PC-9 (cell line): Measurements from ENCODE around the gene PCID2. TPM values are rescaled to one million over a fixed set of nuclear protein-coding genes. Genes with fewer than 3 reads are reported as not detected.

Source experiments
- BruUV-seq: library from RNA; stranded (reverse); fragments of 400-500 nt; replicated peaks from 2 replicates; lab custom pipeline; 2021; lab: Mats Ljungman, UMichigan
- CTCF ChIA-PET: fragments of 300-600 bp; sonication (Branson Sonifier 250); formaldehyde crosslinking; loops from one replicate; lab custom pipeline; 2022; ENCODE audit warnings: antibody characterized with exemption; lab: Charles Lee
- POLR2A ChIA-PET: fragments of 300-600 bp; sonication (Branson Sonifier 250); formaldehyde crosslinking; loops from one replicate; lab custom pipeline; 2022; ENCODE audit warnings: antibody characterized with exemption; ENCODE audit not compliant: unreplicated experiment; lab: Charles Lee
- DNase-seq, 2 experiments: peaks; one replicate each; pipeline versions ENCODE4 v3.0.0 to v3.0.0-alpha.2; 2015 to 2022; ENCODE audit warnings: mixed read lengths in 1 of 2
- H2AFZ ChIP-seq: fragments of 200-600 bp; sonication (generic); 2 replicates; pipeline ENCODE4 v1.8.1; 2017; ENCODE audit warnings: antibody characterized with exemption
- H3F3A ChIP-seq: fragments of 200-600 bp; sonication (generic); 2 replicates; pipeline ENCODE4 v1.8.1; 2017; ENCODE audit warnings: antibody characterized with exemption, mild to moderate bottlenecking, low read depth; ENCODE audit not compliant: insufficient read depth
- H3K27ac ChIP-seq: fragments of 200-600 bp; sonication (generic); 2 replicates; pipeline ENCODE4 v1.6.1; 2016; ENCODE audit warnings: mixed run types
- H3K27me3 ChIP-seq: fragments of 200-600 bp; sonication (generic); 2 replicates; pipeline ENCODE4 v1.6.1; 2016; ENCODE audit warnings: low read depth, mixed run types; ENCODE audit not compliant: insufficient read depth
- H3K36me3 ChIP-seq: fragments of 200-600 bp; sonication (generic); 2 replicates; pipeline ENCODE4 v1.6.1; 2016; ENCODE audit warnings: low read depth, mixed run types
- H3K4me1 ChIP-seq: fragments of 200-600 bp; sonication (generic); replicated peaks from 2 replicates; pipeline ENCODE4 v1.6.1; 2016; ENCODE audit warnings: mixed run types; ENCODE audit not compliant: insufficient read depth
- H3K4me2 ChIP-seq: fragments of 200-600 bp; sonication (generic); 2 replicates; pipeline ENCODE4 v1.6.1; 2017; ENCODE audit warnings: mixed run types
- H3K4me3 ChIP-seq: fragments of 200-600 bp; sonication (generic); 2 replicates; pipeline ENCODE4 v1.6.1; 2016; ENCODE audit warnings: mixed run types
- H3K79me2 ChIP-seq: fragments of 200-600 bp; sonication (generic); 2 replicates; pipeline ENCODE4 v1.6.1; 2017; ENCODE audit warnings: low read depth, mixed run types
- H3K9me2 ChIP-seq: fragments of 200-600 bp; sonication (generic); 2 replicates; pipeline ENCODE4 v1.8.1; 2017; ENCODE audit warnings: mild to moderate bottlenecking; ENCODE audit not compliant: insufficient read depth
- H3K9me3 ChIP-seq: fragments of 200-600 bp; sonication (generic); 2 replicates; pipeline ENCODE4 v1.8.1; 2016; ENCODE audit warnings: low read depth; ENCODE audit not compliant: insufficient read depth
- H4K20me1 ChIP-seq: fragments of 200-600 bp; sonication (generic); 2 replicates; pipeline ENCODE4 v1.8.1; 2017; ENCODE audit not compliant: insufficient read depth
- CTCF ChIP-seq: fragments of 200-600 bp; sonication (generic); conservative IDR thresholded peaks from 2 replicates; pipeline ENCODE4 v1.6.1; 2017; ENCODE audit warnings: mixed run types, antibody characterized with exemption, mild to moderate bottlenecking, moderate library complexity
- EZH2 ChIP-seq: fragments of 200-600 bp; sonication (generic); IDR thresholded peaks from 2 replicates; pipeline ENCODE4 v1.8.0; 2017; ENCODE audit warnings: antibody characterized with exemption, low read depth
- intact Hi-C: fragments of 100-400 bp; cut with micrococcal nuclease; formaldehyde crosslinking; loops from one replicate; pipeline ENCODE4 v1.10.0; 2022; ENCODE audit not compliant: unreplicated experiment
- total RNA-seq: library from RNA; stranded (reverse); gene quantifications from 2 replicates; pipeline ENCODE4 v1.2.3, GENCODE V29; 2021

The PCID2 gene
- total RNA-seq, 1 experiment from 2014 or later: 71.8 TPM

GRCh38 chr13:113160983-113161382 lies 47.5 kb downstream of the PCID2 start:
- no TSS peak for BruUV-seq
- intact Hi-C loops: no loop called here
- H3K27ac ChIP-seq: no peak overlapping the region
- no peaks in the 10 kb centered on the region for H3K9me2 ChIP-seq
- no peak for DNase-seq
- H3K4me3 ChIP-seq: no peak overlapping the region
- CTCF ChIA-PET: no interaction called here
- no peak overlapping the region for H3K4me2 ChIP-seq
- no peak for TF ChIP-seq EZH2
- no peak for TF ChIP-seq CTCF
- H2AFZ ChIP-seq: no peak overlapping the region
- no peaks in the 10 kb centered on the region for H3K9me3 ChIP-seq
- H3K4me1 ChIP-seq: no peaks in the 10 kb centered on the region
- H3F3A ChIP-seq: no peaks in the 10 kb centered on the region; the same call in 1 of the 2 replicates
- peaks cover 25% of the 10 kb centered on the region for H3K27me3 ChIP-seq
- H4K20me1 ChIP-seq: no peaks in the 10 kb centered on the region
- H3K79me2 ChIP-seq: no peaks in the 10 kb centered on the region
- POLR2A ChIA-PET: no interaction called here
- H3K36me3 ChIP-seq: no peaks in the 10 kb centered on the region

GRCh38 chr13:113159701-113160100 lies 48.8 kb downstream of the PCID2 start:
- TF ChIP-seq EZH2 (no peak), CTCF (no peak)
- no peak overlapping the region for H3K4me2 ChIP-seq
- POLR2A ChIA-PET: no interaction called here
- H3K9me2 ChIP-seq: no peaks in the 10 kb centered on the region
- no peaks in the 10 kb centered on the region for H3K4me1 ChIP-seq
- intact Hi-C loops: no loop called here
- H3K4me3 ChIP-seq: no peak overlapping the region
- no peaks in the 10 kb centered on the region for H3K79me2 ChIP-seq
- no peaks in the 10 kb centered on the region for H4K20me1 ChIP-seq
- BruUV-seq: no TSS peak
- H3K36me3 ChIP-seq: no peaks in the 10 kb centered on the region
- CTCF ChIA-PET: no interaction called here
- H3F3A ChIP-seq: peaks cover 4% of the 10 kb centered on the region; the same call in 1 of the 2 replicates
- no peaks in the 10 kb centered on the region for H3K9me3 ChIP-seq
- H3K27me3 ChIP-seq: peaks cover 25% of the 10 kb centered on the region
- H2AFZ ChIP-seq: no peak overlapping the region
- DNase-seq: no peak
- H3K27ac ChIP-seq: no peak overlapping the region

GRCh38 chr13:113158946-113159345 lies 49.5 kb downstream of the PCID2 start:
- intact Hi-C loops: no loop called here
- DNase-seq: no peak
- no peak overlapping the region for H3K4me2 ChIP-seq
- H3K4me3 ChIP-seq: no peak overlapping the region
- H3K9me3 ChIP-seq: no peaks in the 10 kb centered on the region
- no TSS peak for BruUV-seq
- peaks cover 4% of the 10 kb centered on the region; the same call in 1 of the 2 replicates for H3F3A ChIP-seq
- ChIA-PET POLR2A (no interaction called here), CTCF (no interaction called here)
- H2AFZ ChIP-seq: no peak overlapping the region
- no peaks in the 10 kb centered on the region for H3K4me1 ChIP-seq
- H3K79me2 ChIP-seq: no peaks in the 10 kb centered on the region
- H4K20me1 ChIP-seq: no peaks in the 10 kb centered on the region
- H3K27ac ChIP-seq: no peak overlapping the region
- H3K9me2 ChIP-seq: no peaks in the 10 kb centered on the region
- peaks cover 25% of the 10 kb centered on the region for H3K27me3 ChIP-seq
- no peak for TF ChIP-seq EZH2
- TF ChIP-seq CTCF: no peak
- H3K36me3 ChIP-seq: no peaks in the 10 kb centered on the region
